Endometrial microvascular endothelial cells (primary cell): ENCODE results near the gene SVEP1. TPM values are rescaled to one million over a fixed set of nuclear protein-coding genes. Genes with fewer than 3 reads are reported as not detected.
"Not testable (repeated sequence)": the region's sequence is repeated elsewhere in the genome, so short reads cannot be mapped to it uniquely, and the experiment has no call there.

Source experiments
- in situ Hi-C: cut with HindIII; loops from 2 replicates; pipeline ENCODE4 v1.10.0; 2017; ENCODE audit warnings: low sequenced_read_pairs, low pct_unique_long_range_greater_than_20kb; ENCODE audit errors: inconsistent ontology term
- total RNA-seq: library from RNA; depleted of rRNA; stranded (reverse); fragments of >200 nt; gene quantifications from one replicate; pipeline ENCODE4 v1.2.3, GENCODE V29; 2015; ENCODE audit errors: inconsistent ontology term

SVEP1 gene
- total RNA-seq, 1 donor from 2014 or later = not detected

- in situ Hi-C loops = no loop called here
Observed at GRCh38 chr9:110405858-110406443, 173.6 kb downstream of the SVEP1 start.

- in situ Hi-C loops = no loop called here
Observed at GRCh38 chr9:110404473-110404872, 175.1 kb downstream of the SVEP1 start.

- in situ Hi-C loops = no loop called here
Observed at GRCh38 chr9:110399983-110400382, 179.6 kb downstream of the SVEP1 start.

- in situ Hi-C loops = not testable (repeated sequence)
Observed at GRCh38 chr9:110398992-110399391, 180.5 kb downstream of the SVEP1 start.

GRCh38 chr9:110391826-110392485 lies 187.6 kb downstream of the SVEP1 start:
- in situ Hi-C loops = no loop called here

- in situ Hi-C loops = no loop called here
Observed at GRCh38 chr9:110389148-110389750, 190.3 kb downstream of the SVEP1 start.

GRCh38 chr9:110383491-110383890 lies 196.1 kb downstream of the SVEP1 start:
- in situ Hi-C loops = no loop called here

GRCh38 chr9:110382731-110383130 lies 196.8 kb downstream of the SVEP1 start:
- in situ Hi-C loops = no loop called here

- in situ Hi-C loops = no loop called here
Observed at GRCh38 chr9:110371411-110372007, 208.0 kb downstream of the SVEP1 start.

- in situ Hi-C loops = no loop called here
Observed at GRCh38 chr9:110370315-110370714, 209.2 kb downstream of the SVEP1 start.

- in situ Hi-C loops = no loop called here
Observed at GRCh38 chr9:110364451-110364850, 215.1 kb downstream of the SVEP1 start.

- in situ Hi-C loops = not testable (repeated sequence)
Observed at GRCh38 chr9:110358992-110359391, 220.5 kb downstream of the SVEP1 start.

- in situ Hi-C loops = no loop called here
Observed at GRCh38 chr9:110357505-110357904, 222.0 kb downstream of the SVEP1 start.

- in situ Hi-C loops = no loop called here
Observed at GRCh38 chr9:110356639-110357395, 222.7 kb downstream of the SVEP1 start.

- in situ Hi-C loops = no loop called here
Observed at GRCh38 chr9:110355911-110356310, 223.6 kb downstream of the SVEP1 start.

GRCh38 chr9:110351009-110351467 lies 228.5 kb downstream of the SVEP1 start:
- in situ Hi-C loops = no loop called here

- in situ Hi-C loops = no loop called here
Observed at GRCh38 chr9:110346325-110346724, 233.2 kb downstream of the SVEP1 start.

- in situ Hi-C loops = no loop called here
Observed at GRCh38 chr9:110344821-110345220, 234.7 kb downstream of the SVEP1 start.

GRCh38 chr9:110343551-110343950 lies 236.0 kb downstream of the SVEP1 start:
- in situ Hi-C loops = no loop called here
